Esophagus muscularis mucosa (tissue), 4 donors: ENCODE measurements around the gene AK8. TPM values are rescaled to one million over a fixed set of nuclear protein-coding genes. Genes with fewer than 3 reads are reported as not detected.

Experiments used
- DNase-seq: peaks from one replicate; pipeline ENCODE4 v3.0.0-alpha.2; 2017; ENCODE audit errors: extremely low spot score
- H3K27ac ChIP-seq, 4 donors: fragments of 200-600 bp; sonication (generic); replicated peaks in 1 of 4; 1 replicate in 3 of 4; 2 replicates in 1 of 4; pipeline ENCODE4 v1.5.1; 2016 to 2019; ENCODE audit warnings: mild to moderate bottlenecking in 1 of 4
- H3K27me3 ChIP-seq, 4 donors: fragments of 200-600 bp; sonication (generic); one replicate each; pipeline versions ENCODE4 v1.5.1 to v1.6.0; 2016 to 2019
- H3K36me3 ChIP-seq, 4 donors: fragments of 200-600 bp; sonication (generic); one replicate each; pipeline ENCODE4 v1.5.1; 2016 to 2019
- H3K4me1 ChIP-seq, 4 donors: fragments of 200-600 bp; sonication (generic); one replicate each; pipeline ENCODE4 v1.5.1; 2016 to 2019
- H3K4me3 ChIP-seq, 4 donors: fragments of 200-600 bp; sonication (generic); 1 replicate in 2 of 4; 2 replicates in 2 of 4; pipeline ENCODE4 v1.5.1; 2016 to 2019; ENCODE audit warnings: mild to moderate bottlenecking in 4 of 4, moderate library complexity in 1 of 4
- H3K9me3 ChIP-seq, 4 donors: fragments of 200-600 bp; sonication (generic); 1 replicate in 3 of 4; 2 replicates in 1 of 4; pipeline ENCODE4 v1.5.1; 2016 to 2019
- EP300 ChIP-seq: sonication (generic); formaldehyde crosslinking; IDR thresholded peaks from one replicate; pipeline ENCODE4 v1.6.1; 2017; ENCODE audit warnings: antibody characterized with exemption
- POLR2A ChIP-seq: fragments of 450-650 bp; IDR thresholded peaks from one replicate; pipeline ENCODE4 v1.6.1; 2017; ENCODE audit warnings: antibody characterized with exemption, moderate library complexity, mild to moderate bottlenecking, low read depth
- POLR2AphosphoS5 ChIP-seq, 2 donors: sonication (generic); formaldehyde crosslinking; IDR thresholded peaks; one replicate each; pipeline ENCODE4 v1.6.1; 2017; ENCODE audit warnings: antibody characterized with exemption in 2 of 2
- WGBS: methylation state at CpG from one replicate; pipeline ENCODE4 v1.1.5; 2018; 5-methylcytosine and 5-hydroxymethylcytosine counted together
- intact Hi-C: fragments of 100-400 bp; cut with DNase I; formaldehyde crosslinking; loops from one replicate; pipeline ENCODE4 v1.15.1; 2023
- total RNA-seq, 4 donors: library from RNA; depleted of rRNA; stranded (reverse); fragments of >200 nt; gene quantifications; one replicate each; pipeline versions ENCODE4 v1.1.0 to v1.2.1, GENCODE V29; 2016
- TF ChIP-seq, protein P1 (sequence below), 3 experiments: fragments of 200-600 bp in 2 of 3; fragments of 450-650 bp in 1 of 3; sonication (generic) in 2 of 3; IDR thresholded peaks; one replicate each; pipeline ENCODE4 v1.5.1; 2017 to 2019; ENCODE audit warnings: antibody characterized with exemption in 3 of 3, mild to moderate bottlenecking in 2 of 3, moderate library complexity in 1 of 3

Gene AK8
- total RNA-seq, 4 donors from 2014 or later: 0.39 to 1.5 (median 0.90) TPM

DNA sequence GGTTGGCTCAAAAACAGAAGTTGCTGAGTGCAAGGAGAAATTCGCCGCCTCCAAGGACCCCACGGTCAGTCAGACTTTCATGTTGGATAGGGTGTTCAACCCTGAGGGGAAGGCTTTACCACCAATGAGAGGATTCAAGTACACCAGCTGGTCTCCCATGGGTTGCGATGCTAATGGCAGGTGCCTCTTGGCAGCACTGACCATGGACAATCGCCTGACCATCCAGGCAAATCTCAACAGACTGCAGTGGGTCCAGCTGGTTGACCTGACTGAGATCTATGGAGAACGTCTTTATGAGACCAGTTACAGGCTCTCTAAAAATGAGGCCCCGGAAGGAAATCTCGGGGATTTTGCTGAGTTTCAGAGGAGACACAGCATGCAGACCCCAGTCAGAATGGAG lies 200.1 kb downstream of the AK8 start:
- Histone ChIP-seq H3K9me3 (no peaks in the 10 kb centered on the region), H3K36me3 (peaks cover 24 to 36% (median 30%) of the 10 kb centered on the region in 4 donors), H3K27me3 (no peaks in the 10 kb centered on the region), H3K4me1 (peaks cover 4 to 21% (median 12%) of the 10 kb centered on the region in 4 donors), H3K27ac (no peak overlapping the region), H3K4me3 (no peak overlapping the region)
- DNase-seq: peak; percentile 45
- intact Hi-C loops: loop anchor here (10.0 kb wide), 1 partner anchor 87 kb away; no protein-coding TSS in a partner anchor
- 96% methylated on average over 8 of the region's 8 CpGs for WGBS
- TF ChIP-seq POLR2AphosphoS5 (IDR thresholded peaks at IDR 0.05) (no peak), EP300 (no peak), POLR2A (no peak)
- TF ChIP-seq, protein P1, sequence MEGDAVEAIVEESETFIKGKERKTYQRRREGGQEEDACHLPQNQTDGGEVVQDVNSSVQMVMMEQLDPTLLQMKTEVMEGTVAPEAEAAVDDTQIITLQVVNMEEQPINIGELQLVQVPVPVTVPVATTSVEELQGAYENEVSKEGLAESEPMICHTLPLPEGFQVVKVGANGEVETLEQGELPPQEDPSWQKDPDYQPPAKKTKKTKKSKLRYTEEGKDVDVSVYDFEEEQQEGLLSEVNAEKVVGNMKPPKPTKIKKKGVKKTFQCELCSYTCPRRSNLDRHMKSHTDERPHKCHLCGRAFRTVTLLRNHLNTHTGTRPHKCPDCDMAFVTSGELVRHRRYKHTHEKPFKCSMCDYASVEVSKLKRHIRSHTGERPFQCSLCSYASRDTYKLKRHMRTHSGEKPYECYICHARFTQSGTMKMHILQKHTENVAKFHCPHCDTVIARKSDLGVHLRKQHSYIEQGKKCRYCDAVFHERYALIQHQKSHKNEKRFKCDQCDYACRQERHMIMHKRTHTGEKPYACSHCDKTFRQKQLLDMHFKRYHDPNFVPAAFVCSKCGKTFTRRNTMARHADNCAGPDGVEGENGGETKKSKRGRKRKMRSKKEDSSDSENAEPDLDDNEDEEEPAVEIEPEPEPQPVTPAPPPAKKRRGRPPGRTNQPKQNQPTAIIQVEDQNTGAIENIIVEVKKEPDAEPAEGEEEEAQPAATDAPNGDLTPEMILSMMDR (IDR thresholded peaks at IDR 0.05): no peak

Other genes with a start within 250 kb of the AK8 start
- gene DDX31, start 208.3 kb downstream of the AK8 start, total RNA-seq: 1 to 10 TPM; 6.6 to 7.8 (median 7.5) TPM
- 10 to 100 TPM; 10.4 to 15.3 (median 12.3) TPM for gene GTF3C4, start 207.8 kb downstream of the AK8 start, total RNA-seq
- gene SPACA9, start 614 bp upstream of the AK8 start, total RNA-seq: 10 to 100 TPM in 1 of 4 donors, 1 to 10 TPM in 3; 3.3 to 10.1 (median 5.5) TPM
- gene TSC1, start 66.3 kb upstream of the AK8 start, total RNA-seq: 10 to 100 TPM; 25.0 to 36.9 (median 30.6) TPM
- under 1 TPM in 1 of 4 donors, not detected in 3; 0.17 TPM for gene GFI1B, start 100.4 kb upstream of the AK8 start, total RNA-seq
- gene GTF3C5, start 152.7 kb upstream of the AK8 start, total RNA-seq: 10 to 100 TPM; 38.9 to 58.1 (median 42.4) TPM
- gene CEL, start 183.7 kb upstream of the AK8 start, total RNA-seq: under 1 TPM; 0.17 to 0.42 (median 0.21) TPM
- 10 to 100 TPM; 48.6 to 67.4 (median 54.8) TPM for gene RALGDS, start 243.0 kb upstream of the AK8 start, total RNA-seq